Muscle of leg (tissue), 11 donors: ENCODE data around the gene UTP3. TPM values are rescaled to one million over a fixed set of nuclear protein-coding genes. Genes with fewer than 3 reads are reported as not detected.
"Not testable (repeated sequence)": the region's sequence is repeated elsewhere in the genome, so short reads cannot be mapped to it uniquely, and the experiment has no call there.

Experiments
- DNase-seq: peaks from one replicate; pipeline ENCODE4 v3.0.0; 2013
- H3K27ac ChIP-seq: one replicate; pipeline ENCODE4 v1.5.1; 2013; ENCODE audit warnings: mild to moderate bottlenecking, low read length, control low read depth
- H3K27me3 ChIP-seq: one replicate; pipeline ENCODE4 v1.6.1; 2013; ENCODE audit warnings: low read length; ENCODE audit not compliant: control insufficient read depth, insufficient read depth
- H3K36me3 ChIP-seq: one replicate; pipeline ENCODE4 v1.6.1; 2013; ENCODE audit warnings: low read length; ENCODE audit not compliant: control insufficient read depth, insufficient read depth
- H3K4me1 ChIP-seq: one replicate; pipeline ENCODE4 v1.6.1; 2013; ENCODE audit warnings: low read length; ENCODE audit not compliant: control insufficient read depth, insufficient read depth
- H3K4me3 ChIP-seq: one replicate; pipeline ENCODE4 v1.5.1; 2013; ENCODE audit warnings: low read length, control low read depth
- H3K9me3 ChIP-seq: replicated peaks from 2 replicates; pipeline ENCODE4 v1.6.1; 2013; ENCODE audit warnings: low read depth, low read length; ENCODE audit not compliant: control insufficient read depth
- WGBS: methylation state at CpG from one replicate; pipeline ENCODE4 v1.1.5; 2013; ENCODE audit warnings: missing lambda C conversion rate; ENCODE audit not compliant: insufficient coverage; 5-methylcytosine and 5-hydroxymethylcytosine counted together
- polyA plus RNA-seq, 8 donors: library from polyadenylated mRNA; unstranded; fragments of 120-200 nt; gene quantifications; one replicate each; pipeline versions ENCODE4 v1.2.1 to v1.2.3, GENCODE V29; 2013; ENCODE audit warnings: inconsistent platforms in 1 of 8, low replicate concordance in 1 of 8; ENCODE audit not compliant: insufficient read length in 8 of 8, insufficient read depth in 1 of 8
- total RNA-seq: library from RNA; stranded (reverse); fragments of 120-200 nt; gene quantifications from one replicate; pipeline ENCODE4 v1.2.4, GENCODE V29; 2013

UTP3 gene
- total and polyA plus RNA-seq, 9 donors, result 10.7 to 28.7 (median 23.7) TPM

DNA sequence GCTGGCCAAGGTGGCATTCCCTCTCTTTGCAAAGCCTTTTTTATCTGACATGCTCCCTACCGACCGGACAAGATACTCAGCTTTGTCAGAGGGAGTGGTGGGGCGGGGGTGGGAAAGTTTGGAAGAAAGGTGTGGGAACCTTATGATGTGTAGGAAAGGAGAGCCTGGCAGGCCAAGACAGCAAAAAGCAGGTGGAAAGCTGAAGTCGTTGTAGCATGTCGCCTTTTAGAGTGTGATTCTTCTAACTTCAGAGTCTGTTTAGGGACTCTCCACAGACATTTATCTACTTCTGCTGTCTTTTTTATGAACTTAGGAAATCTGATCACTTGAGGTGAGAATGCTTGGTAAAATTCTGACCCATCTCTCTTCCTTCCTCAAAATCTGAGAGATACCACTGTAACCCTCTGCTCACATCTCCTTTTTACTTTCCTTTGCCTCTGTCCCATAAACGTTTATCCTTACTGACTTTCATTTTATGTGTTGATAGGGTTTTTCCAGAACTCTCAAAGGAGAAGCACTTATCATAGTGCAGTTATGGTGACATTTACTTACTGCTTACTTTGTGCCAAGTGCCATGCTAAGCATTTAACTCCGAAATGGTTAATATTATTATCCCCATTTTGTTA is 25.2 kb downstream of the UTP3 start:
- Histone ChIP-seq H3K27ac (no peak overlapping the region), H3K4me3 (no peak overlapping the region), H3K36me3 (no peaks in the 10 kb centered on the region), H3K9me3 (no peaks in the 10 kb centered on the region), H3K27me3 (no peaks in the 10 kb centered on the region), H3K4me1 (no peaks in the 10 kb centered on the region)
- no CpG with 5 or more reads among the region's 7 CpGs for WGBS
- no peak for DNase-seq

DNA sequence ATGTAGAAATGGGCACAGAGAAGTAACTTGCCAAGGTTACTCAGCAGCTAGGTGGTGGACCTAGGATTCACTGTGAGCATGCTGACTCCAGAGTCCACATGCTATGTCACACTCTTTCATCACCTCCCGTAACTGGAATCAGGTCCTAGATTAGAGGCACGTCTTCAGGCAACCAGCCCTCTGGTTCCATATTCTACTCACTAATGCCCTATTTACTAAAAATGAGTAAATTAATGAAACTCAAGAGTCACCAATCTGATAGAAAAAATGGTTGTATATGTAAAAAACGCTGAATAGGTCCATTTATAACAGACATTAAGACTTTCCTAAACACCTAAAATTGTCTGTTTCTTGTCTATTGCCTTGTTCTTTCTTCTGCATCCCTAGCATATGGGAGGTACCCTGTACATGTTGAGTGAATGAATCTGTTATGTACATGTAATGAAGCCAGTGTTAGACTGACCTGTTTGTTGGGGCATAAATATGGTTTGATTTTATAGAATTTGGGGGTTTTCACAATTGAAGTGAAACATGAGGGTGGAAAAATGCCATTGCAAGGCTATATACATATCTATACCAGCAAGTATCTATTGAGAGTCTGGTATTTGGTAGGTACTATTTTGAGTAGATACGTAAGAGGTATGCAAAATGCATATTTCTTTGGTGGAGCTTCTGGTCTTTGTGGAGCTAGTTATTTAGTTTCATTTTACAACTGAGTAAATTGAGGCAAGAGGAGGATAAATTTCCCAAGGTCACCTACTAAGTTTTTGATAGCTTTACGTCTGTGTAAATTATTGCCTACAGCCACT is 26.0 kb downstream of the UTP3 start:
- H3K27ac ChIP-seq, result no peak overlapping the region
- H3K27me3 ChIP-seq, result no peaks in the 10 kb centered on the region
- DNase-seq, result no peak
- H3K4me3 ChIP-seq, result no peak overlapping the region
- no peaks in the 10 kb centered on the region for H3K36me3 ChIP-seq
- no CpG with 5 or more reads among the region's 5 CpGs for WGBS
- no peaks in the 10 kb centered on the region for H3K9me3 ChIP-seq
- H3K4me1 ChIP-seq, result no peaks in the 10 kb centered on the region

DNA sequence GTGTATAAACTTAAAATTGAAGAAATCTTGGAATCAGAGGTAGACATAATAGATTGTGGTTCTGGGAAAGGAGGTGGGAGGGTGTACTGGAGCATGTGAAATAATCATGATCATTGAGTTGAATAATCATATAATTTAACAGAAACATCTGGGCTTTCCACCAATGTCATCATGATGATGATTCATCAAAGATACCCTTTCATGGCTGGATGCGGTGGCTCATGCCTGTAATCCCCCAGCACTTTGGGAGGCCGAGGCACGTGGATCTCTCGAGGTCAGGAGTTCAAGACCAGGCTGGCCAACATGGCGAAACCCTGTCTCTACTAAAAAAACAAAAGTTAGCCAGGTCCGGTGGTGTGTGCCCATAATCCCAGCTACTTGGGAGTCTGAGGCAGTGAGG is 26.8 kb downstream of the UTP3 start:
- Histone ChIP-seq H3K4me3 (no peak overlapping the region), H3K27ac (no peak overlapping the region), H3K36me3 (no peaks in the 10 kb centered on the region), H3K27me3 (no peaks in the 10 kb centered on the region), H3K9me3 (no peaks in the 10 kb centered on the region), H3K4me1 (no peaks in the 10 kb centered on the region)
- no peak for DNase-seq
- WGBS, result 91% methylated on average over 4 of the region's 6 CpGs

DNA sequence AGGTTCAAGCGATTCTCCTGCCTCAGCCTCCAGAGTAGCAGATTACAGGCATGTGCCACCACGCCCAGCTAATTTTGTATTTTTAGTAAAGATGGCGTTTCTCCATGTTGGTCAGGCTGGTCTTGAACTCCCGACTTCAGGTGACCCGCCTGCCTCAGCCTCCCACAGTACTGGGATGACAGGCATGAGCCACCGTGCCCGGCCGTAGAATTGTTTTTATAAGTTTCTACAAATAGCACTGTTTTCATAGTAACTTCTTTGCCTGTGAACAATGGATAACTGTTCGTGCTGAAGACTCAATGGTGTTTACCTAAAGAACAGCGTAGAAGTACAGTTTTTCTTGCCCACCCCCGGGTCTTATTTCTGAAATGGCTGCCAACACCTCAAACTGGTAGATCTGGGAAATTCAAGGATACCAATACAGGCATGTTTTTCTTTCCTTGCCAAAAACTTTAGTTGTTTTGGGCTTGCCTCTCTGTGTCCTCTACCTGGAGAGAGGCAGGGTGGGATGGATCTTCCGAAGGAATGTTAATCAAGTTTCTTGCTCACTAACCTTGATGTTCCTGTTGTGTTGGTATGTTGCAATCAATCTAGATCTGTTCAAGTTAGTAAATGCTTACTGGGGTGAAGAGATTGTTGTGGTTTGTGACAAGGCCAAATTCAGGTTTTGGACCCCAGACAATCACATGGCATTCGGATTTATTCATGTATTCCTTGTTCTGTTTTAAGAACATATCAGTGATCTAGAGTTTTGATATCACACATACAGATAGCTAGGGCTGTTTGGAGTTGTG is 30.7 kb downstream of the UTP3 start:
- no peak for DNase-seq
- Histone ChIP-seq H3K36me3 (no peaks in the 10 kb centered on the region), H3K27me3 (no peaks in the 10 kb centered on the region), H3K4me3 (no peak overlapping the region), H3K27ac (no peak overlapping the region), H3K9me3 (no peaks in the 10 kb centered on the region), H3K4me1 (peaks cover 10% of the 10 kb centered on the region)
- 86% methylated on average over 7 of the region's 13 CpGs for WGBS

DNA sequence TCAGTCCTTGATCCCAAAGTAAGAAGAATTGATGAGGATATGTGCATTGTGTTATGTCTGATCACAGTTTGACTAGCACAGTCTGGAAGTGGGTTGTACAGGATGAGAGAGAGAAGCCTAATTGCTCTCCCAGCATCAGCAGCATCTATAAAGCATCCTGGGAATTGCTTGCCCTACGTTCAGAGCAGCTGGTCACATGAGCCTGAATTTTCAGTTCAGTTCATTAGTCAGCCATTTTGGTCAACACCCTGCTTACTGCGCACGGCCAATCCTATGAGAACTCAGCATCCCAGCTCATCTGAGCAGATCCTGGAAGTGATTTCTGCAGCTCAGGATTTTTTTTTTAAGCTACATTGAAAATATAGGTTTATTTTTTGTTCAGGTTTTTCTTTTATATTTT is 33.4 kb downstream of the UTP3 start, which contains the start of gene RUFY3:
Gene RUFY3 (plus strand): TSS at position 218 of the 400 bp plus-strand sequence. CDS start 610 bp downstream, outside the sequence.
- peak; percentile 97 for DNase-seq
- Histone ChIP-seq H3K27ac (peak within 1 kb of the TSS; percentile 92), H3K4me1 (peaks cover 10% of the 10 kb centered on the region), H3K36me3 (peaks cover 4% of the 10 kb centered on the region), H3K9me3 (no peaks in the 10 kb centered on the region), H3K4me3 (peak within 1 kb of the TSS; percentile 53), H3K27me3 (no peaks in the 10 kb centered on the region)
- 0% methylated on average over 1 of the region's 3 CpGs for WGBS

DNA sequence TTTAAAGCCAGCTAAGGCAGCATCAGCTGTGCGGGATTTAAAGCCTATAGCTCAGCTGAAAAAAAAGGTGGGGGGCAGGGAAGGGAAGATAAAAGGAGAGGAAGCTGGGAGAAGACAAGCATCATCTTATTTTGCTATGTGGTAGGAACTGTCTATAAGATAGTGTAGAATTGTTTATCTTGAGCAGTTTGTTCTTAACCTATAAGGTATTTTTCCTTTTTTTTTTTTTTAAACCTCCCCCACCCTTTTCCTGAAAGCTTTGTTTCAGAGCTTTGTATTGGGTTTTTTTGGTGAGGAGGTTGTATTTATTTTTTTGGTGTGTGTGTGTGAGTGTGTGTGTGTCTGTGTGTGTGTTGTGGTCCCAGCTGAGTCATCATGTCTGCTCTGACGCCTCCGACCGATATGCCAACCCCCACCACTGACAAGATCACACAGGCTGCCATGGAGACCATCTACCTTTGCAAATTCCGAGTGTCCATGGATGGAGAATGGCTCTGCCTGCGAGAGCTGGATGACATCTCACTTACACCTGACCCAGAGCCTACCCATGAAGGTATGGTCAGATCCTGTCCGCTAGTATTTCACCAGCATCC is 34.0 kb downstream of the UTP3 start:
- peaks cover 10% of the 10 kb centered on the region for H3K4me1 ChIP-seq
- no peaks in the 10 kb centered on the region for H3K27me3 ChIP-seq
- peak overlapping the region; percentile 92 for H3K27ac ChIP-seq
- H3K9me3 ChIP-seq, result no peaks in the 10 kb centered on the region
- 0% methylated on average over 3 of the region's 7 CpGs for WGBS
- peak; percentile 38 for DNase-seq
- peak overlapping the region; percentile 53 for H3K4me3 ChIP-seq
- peaks cover 4% of the 10 kb centered on the region for H3K36me3 ChIP-seq

DNA sequence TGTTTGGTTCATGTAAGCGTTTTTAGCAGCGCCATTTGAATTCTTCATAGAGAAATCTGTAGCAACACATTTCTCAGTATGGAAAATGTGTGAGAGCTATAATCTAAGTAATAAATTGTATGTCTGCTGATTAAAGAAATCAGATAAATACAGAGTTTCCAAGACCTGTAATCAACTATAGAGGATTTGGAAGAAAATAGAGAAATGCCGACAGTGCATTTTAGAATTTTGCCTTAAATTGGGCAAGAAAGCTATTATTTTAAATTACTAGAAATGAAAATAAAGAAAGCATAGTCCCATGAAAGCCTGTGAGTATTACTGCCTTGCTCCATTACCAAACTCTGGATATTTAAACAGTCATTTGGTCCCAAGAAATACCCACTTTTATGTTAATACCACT is 36.1 kb downstream of the UTP3 start:
- Histone ChIP-seq H3K4me3 (no peak overlapping the region), H3K9me3 (no peaks in the 10 kb centered on the region), H3K27me3 (no peaks in the 10 kb centered on the region), H3K36me3 (peaks cover 8% of the 10 kb centered on the region), H3K4me1 (peaks cover 10% of the 10 kb centered on the region), H3K27ac (no peak overlapping the region)
- no CpG with 5 or more reads among the region's 3 CpGs for WGBS
- DNase-seq, result no peak

DNA sequence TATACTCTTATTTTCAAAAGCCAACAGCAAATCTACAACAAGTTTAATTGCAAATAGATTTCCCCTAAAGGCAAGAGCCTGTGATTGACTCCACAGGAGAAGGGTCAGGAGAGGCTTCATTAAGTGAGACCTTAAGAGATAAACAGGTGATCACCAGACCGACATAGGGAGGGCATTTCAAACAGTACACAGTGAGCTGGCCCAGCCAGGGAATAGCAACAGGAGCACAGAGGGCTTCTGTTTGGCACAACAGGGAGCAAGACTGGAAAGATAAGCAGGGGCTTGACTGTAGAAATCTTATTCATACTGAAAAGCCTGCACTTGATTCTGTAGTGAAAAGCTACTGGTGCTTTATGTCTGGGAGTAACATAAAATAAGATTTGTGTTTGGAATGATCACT is 37.3 kb downstream of the UTP3 start:
- WGBS, result 75% methylated on average over 1 of the region's 1 CpG
- H3K4me1 ChIP-seq, result peaks cover 10% of the 10 kb centered on the region
- peaks cover 8% of the 10 kb centered on the region for H3K36me3 ChIP-seq
- H3K9me3 ChIP-seq, result no peaks in the 10 kb centered on the region
- H3K27ac ChIP-seq, result no peak overlapping the region
- no peaks in the 10 kb centered on the region for H3K27me3 ChIP-seq
- no peak for DNase-seq
- no peak overlapping the region for H3K4me3 ChIP-seq

DNA sequence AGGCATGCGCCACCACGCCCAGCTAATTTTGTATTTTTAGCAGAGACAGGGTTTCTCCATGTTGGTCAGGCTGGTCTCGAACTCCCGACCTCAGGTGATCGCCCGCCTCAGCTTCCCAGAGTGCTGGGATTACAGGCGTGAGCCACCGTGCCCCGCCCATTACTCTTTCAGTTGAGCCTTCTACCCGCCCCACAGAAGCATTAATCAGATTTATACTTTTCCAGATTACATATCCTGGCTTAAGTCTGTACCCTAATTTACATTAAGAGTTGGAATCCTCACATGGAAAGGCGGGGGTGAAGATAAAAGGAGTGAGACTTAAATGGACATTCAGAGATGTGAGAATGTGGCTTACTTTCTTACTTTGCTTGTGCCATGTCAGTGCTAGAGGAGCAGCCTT is 38.2 kb downstream of the UTP3 start:
- H3K27ac ChIP-seq, DNase-seq, H3K9me3 ChIP-seq, H3K36me3 ChIP-seq, H3K27me3 ChIP-seq, H3K4me3 ChIP-seq, H3K4me1 ChIP-seq: not testable (repeated sequence)
- 90% methylated on average over 4 of the region's 11 CpGs for WGBS

DNA sequence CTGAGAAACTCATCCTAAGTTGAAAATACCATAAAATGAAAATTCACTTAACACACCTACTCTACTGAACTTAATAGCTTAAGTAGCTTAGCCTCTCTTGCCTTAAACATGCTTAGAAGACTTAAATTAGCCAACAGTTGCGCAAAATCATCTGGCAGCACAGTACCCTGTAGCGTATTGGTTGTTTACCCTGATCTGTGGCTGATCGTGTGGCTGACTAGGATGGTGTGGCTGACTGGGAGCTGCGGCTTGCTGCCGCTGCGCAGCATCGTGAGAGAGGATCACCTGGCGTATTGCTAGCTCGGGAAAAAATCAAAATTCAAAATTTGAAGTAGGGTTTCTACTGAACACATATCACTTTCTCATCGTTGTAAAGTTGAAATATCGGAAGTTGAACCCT is 39.8 kb downstream of the UTP3 start:
- Histone ChIP-seq H3K4me3 (no peak overlapping the region), H3K27me3 (no peaks in the 10 kb centered on the region), H3K27ac (no peak overlapping the region), H3K36me3 (peaks cover 8% of the 10 kb centered on the region), H3K4me1 (no peaks in the 10 kb centered on the region), H3K9me3 (no peaks in the 10 kb centered on the region)
- no peak for DNase-seq
- 92% methylated on average over 3 of the region's 11 CpGs for WGBS
